Measurements from ENCODE around the gene KIAA1958. TPM values are rescaled to one million over a fixed set of nuclear protein-coding genes. Genes with fewer than 3 reads are reported as not detected.

The KIAA1958 gene, protein sequence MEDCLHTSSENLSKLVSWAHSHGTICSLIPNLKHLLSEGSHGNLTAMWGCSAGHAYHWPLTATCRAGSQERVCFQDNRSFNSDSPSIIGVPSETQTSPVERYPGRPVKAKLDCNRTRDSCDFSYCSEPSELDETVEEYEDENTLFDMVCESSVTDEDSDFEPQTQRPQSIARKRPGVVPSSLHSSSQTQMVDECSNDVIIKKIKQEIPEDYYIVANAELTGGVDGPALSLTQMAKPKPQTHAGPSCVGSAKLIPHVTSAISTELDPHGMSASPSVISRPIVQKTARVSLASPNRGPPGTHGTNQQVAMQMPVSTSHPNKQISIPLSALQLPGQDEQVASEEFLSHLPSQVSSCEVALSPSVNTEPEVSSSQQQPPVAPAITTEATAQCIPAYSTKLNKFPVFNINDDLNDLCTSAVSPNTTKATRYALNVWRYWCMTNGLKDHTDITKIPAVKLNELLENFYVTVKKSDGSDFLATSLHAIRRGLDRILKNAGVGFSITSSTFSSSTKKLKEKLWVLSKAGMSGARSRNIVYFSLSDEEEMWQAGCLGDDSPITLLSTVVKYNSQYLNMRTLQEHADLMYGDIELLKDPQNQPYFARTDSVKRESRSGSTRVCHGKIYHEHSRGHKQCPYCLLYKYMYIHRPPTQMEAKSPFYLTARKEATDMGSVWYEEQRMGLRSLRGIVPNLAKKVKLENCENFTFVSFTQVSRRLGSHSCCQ
- total RNA-seq: 10 to 100 TPM; 11.5 to 11.8 TPM
- 1 to 10 TPM; 2.6 to 4.3 (median 3.7) TPM for polyA plus RNA-seq
- 11.1 to 18.2 (median 14.4) reads per million in 6 experiments for total RNA-seq

DNA sequence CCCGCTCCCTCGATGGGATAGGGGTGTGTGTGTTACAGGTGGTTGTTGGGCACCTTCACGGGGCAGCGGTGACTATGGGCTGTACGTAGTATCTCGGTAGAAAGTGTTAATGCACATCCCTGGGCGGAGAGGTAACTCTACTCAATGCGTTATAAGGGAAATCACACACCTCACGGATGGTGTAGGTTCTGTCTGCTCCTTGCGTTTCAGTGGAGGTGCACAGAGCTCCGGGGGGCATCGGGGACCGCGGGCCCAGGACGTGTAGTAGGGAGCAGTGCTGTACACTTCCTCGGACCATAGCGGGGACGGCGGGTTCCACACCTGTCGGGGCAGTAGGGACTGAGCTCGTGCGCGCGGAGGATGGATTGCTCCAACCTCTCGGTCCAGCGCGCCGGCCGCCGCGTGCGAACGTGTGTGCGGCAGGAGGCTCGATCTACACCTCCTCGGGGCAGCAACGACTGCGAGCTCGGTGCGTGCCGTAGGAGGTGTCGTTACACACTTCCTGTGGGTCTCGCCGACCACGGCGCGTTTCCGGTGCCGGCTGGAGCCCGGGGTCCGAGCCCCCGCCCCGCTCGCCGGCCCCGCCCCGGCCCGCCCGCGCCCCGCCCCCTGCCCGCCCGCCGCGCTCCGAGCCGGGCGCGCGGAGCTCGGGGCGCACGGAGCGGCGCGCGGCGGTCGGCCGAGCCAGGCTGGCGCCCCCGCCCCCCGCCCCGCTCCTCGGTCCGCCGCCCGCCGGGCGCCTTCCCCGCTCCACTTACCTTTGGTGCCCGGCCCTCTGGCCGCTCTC, at the start of gene KIAA1958:
Gene KIAA1958 (plus strand): TSS at position 607 of the 787 bp plus-strand sequence. CDS start 87,254 bp downstream, outside the sequence.
- POLR2A ChIA-PET: interaction anchor here (0.6 to 3.4 kb wide), 13 partner anchors 10 to 924 kb away, joined by 3 to 19 read pairs (median 4); partner anchors contain the start of genes C9orf43, HSDL2, INIP and POLE3
- Mint-ChIP-seq H3K27me3 (no peaks in the 10 kb centered on the region), H3K9me3 (no peaks in the 10 kb centered on the region), H3K4me3 (peak within 1 kb of the TSS; percentile 92 to 100 (median 99)), H3K4me1 (peaks cover 10 to 45% (median 38%) of the 10 kb centered on the region in 4 donors), H3K36me3 (peaks cover 0 to 3% (median 0%) of the 10 kb centered on the region in 3 donors), H3K27ac (peak within 1 kb of the TSS; percentile 92 to 99 (median 98))
- peak; percentile 69 to 92 (median 76) for DNase-seq
- ATAC-seq: peak; percentile 80 to 83

DNA sequence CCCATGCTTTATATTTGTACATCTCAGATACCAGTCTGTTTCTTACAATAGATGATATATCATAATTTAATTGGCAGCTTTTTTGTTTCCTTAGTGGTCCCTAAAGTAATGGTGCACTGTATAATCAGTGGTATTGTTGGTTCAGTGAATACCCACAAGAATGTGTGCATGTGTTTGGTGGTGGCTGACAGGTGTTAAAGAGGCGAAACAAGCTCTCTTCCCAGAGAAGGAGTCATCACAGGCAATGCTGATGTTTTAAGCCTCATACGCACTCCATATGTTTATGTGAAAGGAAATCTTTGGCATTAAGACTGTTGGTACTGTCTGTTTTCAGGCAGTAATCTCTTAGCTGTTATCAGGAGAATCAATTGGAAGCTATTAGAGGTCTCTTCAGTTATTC, 49.2 kb upstream of the KIAA1958 start:
- no peak for DNase-seq
- H3K36me3 Mint-ChIP-seq: peaks cover 0 to 23% (median 1%) of the 10 kb centered on the region in 3 donors
- no peaks in the 10 kb centered on the region for H3K27me3 Mint-ChIP-seq
- no peak overlapping the region for H3K27ac Mint-ChIP-seq
- H3K4me1 Mint-ChIP-seq: no peaks in the 10 kb centered on the region
- POLR2A ChIA-PET: no interaction called here
- no peak for ATAC-seq
- H3K9me3 Mint-ChIP-seq: no peaks in the 10 kb centered on the region
- H3K4me3 Mint-ChIP-seq: no peak overlapping the region

DNA sequence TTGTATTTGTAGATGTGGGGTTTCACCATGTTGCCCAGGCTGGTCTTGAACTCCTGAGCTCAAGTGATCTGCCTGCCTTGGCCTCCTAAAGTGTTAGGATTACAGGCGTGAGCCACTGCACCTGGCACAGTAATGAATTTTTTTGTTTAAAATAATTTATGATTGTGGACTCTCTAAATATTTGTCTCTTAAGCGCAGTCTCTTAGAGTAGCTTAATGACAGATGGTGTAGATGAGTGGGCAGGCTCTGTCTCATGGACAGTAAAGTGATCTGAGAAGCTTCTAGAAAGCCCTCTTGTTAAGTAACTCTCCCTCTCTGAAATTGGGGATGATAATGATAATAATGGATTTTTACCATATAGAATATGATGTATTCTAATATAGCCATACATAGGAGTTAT, 47.5 kb upstream of the KIAA1958 start:
- ATAC-seq: no peak
- Mint-ChIP-seq H3K4me3 (no peak overlapping the region), H3K4me1 (peaks cover 0 to 2% (median 0%) of the 10 kb centered on the region in 4 donors), H3K9me3 (no peaks in the 10 kb centered on the region), H3K36me3 (peaks cover 0 to 22% (median 1%) of the 10 kb centered on the region in 3 donors), H3K27ac (no peak overlapping the region), H3K27me3 (no peaks in the 10 kb centered on the region)
- POLR2A ChIA-PET: no interaction called here
- no peak for DNase-seq

DNA sequence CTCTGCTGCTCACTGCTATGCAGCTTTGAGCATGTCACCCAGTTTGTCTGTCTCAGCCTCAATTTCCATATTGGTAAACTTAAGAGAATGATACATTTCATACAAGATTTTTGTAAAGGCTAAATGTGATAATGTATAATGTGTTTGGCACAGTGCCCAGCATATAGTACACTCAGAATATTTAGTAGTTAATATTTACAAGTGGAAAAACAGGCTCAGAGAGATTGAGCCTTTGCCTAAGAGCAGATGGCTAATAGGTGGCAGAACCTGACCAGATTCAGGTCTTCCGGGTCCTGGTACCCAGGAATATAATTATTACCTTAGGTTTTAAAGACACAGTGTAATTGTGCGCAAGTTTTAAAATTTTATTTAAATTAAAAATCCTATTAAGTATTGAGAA, 46.8 kb upstream of the KIAA1958 start:
- Mint-ChIP-seq H3K4me3 (no peak overlapping the region), H3K4me1 (peaks cover 0 to 2% (median 0%) of the 10 kb centered on the region in 4 donors), H3K36me3 (peaks cover 0 to 22% (median 1%) of the 10 kb centered on the region in 3 donors), H3K27ac (no peak overlapping the region), H3K9me3 (no peaks in the 10 kb centered on the region), H3K27me3 (no peaks in the 10 kb centered on the region)
- POLR2A ChIA-PET: no interaction called here
- ATAC-seq (no peak), DNase-seq (no peak)

DNA sequence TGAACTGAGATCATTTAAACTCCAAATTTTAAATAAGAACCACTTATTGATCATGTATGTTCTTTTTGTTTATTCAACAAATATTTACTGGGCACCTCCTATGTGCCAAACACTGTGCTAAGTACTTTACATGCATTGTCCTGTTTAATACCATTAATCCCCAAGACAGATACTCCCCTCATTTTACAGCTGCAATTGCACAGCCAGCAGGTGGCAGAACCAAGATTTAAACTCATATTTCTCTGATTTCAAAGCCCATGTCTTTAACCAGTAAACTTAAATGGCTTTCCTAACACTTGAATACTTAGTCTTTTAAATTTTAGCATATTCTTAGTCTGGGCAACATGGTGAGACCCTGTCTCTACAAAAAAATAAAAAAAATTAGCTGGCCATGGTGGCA, 43.4 kb upstream of the KIAA1958 start:
- Mint-ChIP-seq H3K4me3 (no peak overlapping the region), H3K9me3 (no peaks in the 10 kb centered on the region), H3K4me1 (peaks cover 0 to 29% (median 1%) of the 10 kb centered on the region in 4 donors), H3K27me3 (no peaks in the 10 kb centered on the region), H3K27ac (no peak overlapping the region), H3K36me3 (peaks cover 0 to 26% (median 5%) of the 10 kb centered on the region in 3 donors)
- POLR2A ChIA-PET: interaction anchor here (1.9 kb wide), 1 partner anchor 44 kb away, joined by 5 read pairs; the partner anchor contains the start of gene KIAA1958
- ATAC-seq (no peak), DNase-seq (peak in 7 of 10 donors; percentile 9 to 48 (median 27))

DNA sequence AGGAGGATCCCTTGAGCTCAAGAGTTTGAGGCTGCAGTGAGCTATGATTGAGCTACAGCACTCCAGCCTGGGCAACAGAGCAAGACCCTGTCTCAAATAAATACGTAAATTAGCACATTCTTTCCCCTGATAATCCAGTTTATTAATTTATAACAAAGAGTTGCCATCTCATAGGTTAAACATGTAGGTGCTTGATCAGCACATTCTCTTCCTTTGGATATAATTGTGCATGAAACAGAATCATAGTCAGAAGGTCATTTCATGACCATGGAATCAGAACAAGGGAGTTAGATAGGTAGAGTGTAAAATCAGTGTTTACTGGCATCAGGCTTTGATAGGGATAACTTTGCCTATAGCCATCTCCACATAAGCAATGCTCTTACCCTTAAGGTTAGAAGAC, 43.0 kb upstream of the KIAA1958 start:
- POLR2A ChIA-PET: interaction anchor here (1.9 kb wide), 1 partner anchor 43 kb away, joined by 5 read pairs; the partner anchor contains the start of gene KIAA1958
- ATAC-seq: no peak

DNA sequence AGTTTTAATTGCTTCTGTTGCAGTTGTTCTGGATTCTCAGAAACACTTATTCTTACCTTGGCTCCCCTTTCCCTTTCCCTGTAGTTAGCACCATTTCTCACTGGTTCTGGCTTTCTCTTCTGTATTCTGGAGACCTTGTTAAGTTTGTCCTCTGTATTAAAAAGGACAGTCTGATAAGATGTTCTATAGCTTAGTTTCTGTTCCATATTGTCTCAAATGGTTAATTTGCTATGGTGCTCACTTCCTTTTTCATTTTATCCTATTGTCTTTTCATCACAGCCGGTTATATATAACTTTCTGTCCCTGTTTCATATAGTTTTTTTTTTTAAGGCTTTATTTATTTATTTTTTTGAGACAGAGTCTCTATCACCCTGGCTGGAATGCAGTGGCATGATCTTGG, 41.4 kb upstream of the KIAA1958 start:
- no peak overlapping the region for H3K27ac Mint-ChIP-seq
- no peaks in the 10 kb centered on the region for H3K27me3 Mint-ChIP-seq
- no peaks in the 10 kb centered on the region for H3K9me3 Mint-ChIP-seq
- H3K4me1 Mint-ChIP-seq: peaks cover 0 to 29% (median 1%) of the 10 kb centered on the region in 4 donors
- no peak for DNase-seq
- peaks cover 0 to 22% (median 4%) of the 10 kb centered on the region in 3 donors for H3K36me3 Mint-ChIP-seq
- no peak overlapping the region for H3K4me3 Mint-ChIP-seq
- POLR2A ChIA-PET: interaction anchor here (0.6 kb wide), 1 partner anchor 41 kb away, joined by 3 read pairs; the partner anchor contains the start of gene KIAA1958
- ATAC-seq: no peak

More for the DNA sequence above, 43.0 kb upstream of the KIAA1958 start:
- H3K36me3 Mint-ChIP-seq: peaks cover 0 to 22% (median 5%) of the 10 kb centered on the region in 3 donors
- no peaks in the 10 kb centered on the region for H3K9me3 Mint-ChIP-seq
- DNase-seq: no peak
- no peak overlapping the region for H3K4me3 Mint-ChIP-seq
- peaks cover 0 to 29% (median 1%) of the 10 kb centered on the region in 4 donors for H3K4me1 Mint-ChIP-seq
- H3K27me3 Mint-ChIP-seq: no peaks in the 10 kb centered on the region
- no peak overlapping the region for H3K27ac Mint-ChIP-seq

DNA sequence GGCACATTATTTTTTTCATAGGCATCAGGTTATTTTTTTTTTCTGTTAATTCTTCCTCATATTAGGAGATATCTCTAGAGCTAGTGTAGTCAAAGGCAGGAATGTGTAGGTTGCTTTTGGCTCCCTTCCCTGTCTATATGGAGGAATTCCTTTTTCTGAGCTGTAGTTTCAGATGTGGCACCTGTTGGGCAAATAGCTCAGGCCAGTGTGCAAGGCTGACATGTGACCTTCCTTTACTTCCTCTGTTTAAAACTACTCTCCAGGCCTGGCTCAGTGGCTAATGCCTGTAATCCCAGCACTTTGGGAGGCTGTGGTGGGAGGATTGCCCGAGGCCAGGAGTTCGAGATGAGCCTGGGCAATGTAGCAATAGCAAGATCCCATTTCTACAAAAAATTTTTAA, 40.5 kb upstream of the KIAA1958 start:
- POLR2A ChIA-PET: no interaction called here
- H3K4me3 Mint-ChIP-seq: no peak overlapping the region

DNA sequence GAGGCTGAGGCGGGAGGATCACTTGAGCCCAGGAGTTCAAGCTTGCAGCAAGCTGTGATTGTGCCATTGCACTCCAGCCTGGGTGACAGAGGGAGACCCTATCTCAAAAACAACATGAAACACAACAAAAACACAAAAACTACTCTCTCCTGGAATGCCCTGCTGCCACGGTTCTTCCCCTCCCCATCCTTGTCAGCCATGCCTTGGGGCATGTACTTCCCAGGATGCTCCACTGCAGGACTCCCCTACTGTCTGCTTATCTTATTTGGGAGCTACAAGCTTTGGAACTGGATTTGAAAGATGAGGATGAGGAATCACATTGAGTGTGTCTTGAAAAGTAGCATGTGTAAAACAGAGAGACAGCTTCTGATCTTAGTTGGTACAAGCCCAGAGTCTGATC, 40.1 kb upstream of the KIAA1958 start:
- H3K36me3 Mint-ChIP-seq: peaks cover 0 to 19% (median 4%) of the 10 kb centered on the region in 3 donors

More for the DNA sequence above, 40.5 kb upstream of the KIAA1958 start:
- DNase-seq (no peak), ATAC-seq (no peak)
- peaks cover 0 to 33% (median 3%) of the 10 kb centered on the region in 4 donors for H3K4me1 Mint-ChIP-seq
- H3K9me3 Mint-ChIP-seq: no peaks in the 10 kb centered on the region
- no peaks in the 10 kb centered on the region for H3K27me3 Mint-ChIP-seq
- peaks cover 0 to 19% (median 4%) of the 10 kb centered on the region in 3 donors for H3K36me3 Mint-ChIP-seq
- H3K27ac Mint-ChIP-seq: peak overlapping the region in 2 of 10 donors; percentile 45 to 57

DNA sequence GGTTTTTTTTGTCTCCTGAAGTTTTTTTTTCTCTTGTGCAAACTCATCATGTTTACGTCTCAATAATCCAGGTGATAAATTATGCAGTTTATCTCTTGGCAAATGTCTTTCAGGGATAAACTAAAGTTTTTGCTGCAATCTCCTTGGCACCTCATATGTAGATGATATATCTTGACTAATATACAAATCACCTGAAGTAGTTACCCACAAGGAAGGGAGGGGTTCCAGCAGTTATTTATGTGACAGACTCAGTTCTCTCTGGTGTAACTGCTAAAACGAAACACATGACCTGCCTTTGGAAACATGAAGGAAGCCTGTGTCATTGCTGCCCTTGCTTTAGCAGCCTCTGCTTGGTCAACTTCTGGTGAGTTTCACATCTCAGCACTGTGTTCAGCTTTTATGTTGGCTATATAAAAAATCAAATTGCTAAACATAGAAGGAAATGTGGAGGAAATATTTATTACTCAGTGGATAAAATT, 39.3 kb upstream of the KIAA1958 start:
- H3K27ac Mint-ChIP-seq: no peak overlapping the region
- ATAC-seq (no peak), DNase-seq (no peak)
- H3K9me3 Mint-ChIP-seq: no peaks in the 10 kb centered on the region
- peaks cover 0 to 40% (median 4%) of the 10 kb centered on the region in 4 donors for H3K4me1 Mint-ChIP-seq
- no peak overlapping the region for H3K4me3 Mint-ChIP-seq
- peaks cover 0 to 14% (median 4%) of the 10 kb centered on the region in 3 donors for H3K36me3 Mint-ChIP-seq
- H3K27me3 Mint-ChIP-seq: no peaks in the 10 kb centered on the region
- POLR2A ChIA-PET: no interaction called here

More for the DNA sequence above, 40.1 kb upstream of the KIAA1958 start:
- no peaks in the 10 kb centered on the region for H3K9me3 Mint-ChIP-seq
- H3K27ac Mint-ChIP-seq: peak overlapping the region in 1 of 10 donors; percentile 36
- no peak overlapping the region for H3K4me3 Mint-ChIP-seq
- POLR2A ChIA-PET: no interaction called here
- peaks cover 0 to 37% (median 4%) of the 10 kb centered on the region in 4 donors for H3K4me1 Mint-ChIP-seq
- H3K27me3 Mint-ChIP-seq: no peaks in the 10 kb centered on the region
- DNase-seq (no peak), ATAC-seq (no peak)

DNA sequence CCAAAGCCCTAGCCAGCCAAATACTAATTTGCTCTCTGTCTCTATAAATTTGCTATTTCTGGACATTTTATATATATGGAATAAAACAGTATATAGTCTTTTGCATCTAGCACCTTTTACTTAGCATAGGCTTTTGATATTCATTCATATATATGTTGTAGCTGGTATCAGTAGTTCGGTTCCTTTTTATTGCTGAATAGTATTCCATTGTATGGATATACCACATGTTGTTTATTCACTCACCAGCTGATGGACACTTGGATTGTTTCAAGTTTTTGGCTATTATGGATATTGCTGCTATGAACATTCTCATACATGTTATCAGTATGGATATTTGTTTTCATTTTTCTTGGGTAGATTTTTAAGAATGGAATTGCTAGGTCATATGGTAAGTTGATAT, 23.8 kb upstream of the KIAA1958 start:
- Mint-ChIP-seq H3K4me1 (no peaks in the 10 kb centered on the region), H3K4me3 (no peak overlapping the region), H3K27me3 (no peaks in the 10 kb centered on the region), H3K36me3 (peaks cover 8 to 44% (median 34%) of the 10 kb centered on the region in 3 donors), H3K27ac (no peak overlapping the region), H3K9me3 (peaks cover 0 to 3% (median 0%) of the 10 kb centered on the region in 9 donors)
- POLR2A ChIA-PET: interaction anchor here (0.7 kb wide), 2 partner anchors 7 to 25 kb away, joined by 3 to 4 read pairs; no protein-coding TSS in a partner anchor
- ATAC-seq: no peak
- DNase-seq: no peak

DNA sequence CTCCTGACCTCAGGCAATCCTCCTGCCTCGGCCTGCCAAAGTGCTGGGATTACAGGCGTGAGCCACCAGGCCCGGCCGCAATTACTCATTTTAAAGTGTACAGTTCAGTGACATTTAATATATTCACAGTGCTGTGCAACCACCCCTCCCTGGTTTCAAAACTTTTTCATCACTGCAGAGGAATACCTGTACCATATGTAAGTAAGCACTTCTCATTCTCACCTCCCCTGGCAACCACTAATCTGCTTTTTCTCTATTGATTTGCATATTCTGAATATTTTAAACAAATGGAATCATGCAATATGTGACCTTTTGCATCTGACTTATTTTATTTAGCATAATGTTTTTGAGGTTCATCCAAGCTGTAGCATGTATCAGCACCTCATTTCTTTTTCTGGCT, 21.3 kb upstream of the KIAA1958 start:
- H3K4me1 Mint-ChIP-seq: no peaks in the 10 kb centered on the region
- POLR2A ChIA-PET: no interaction called here
- no peak overlapping the region for H3K4me3 Mint-ChIP-seq
- ATAC-seq: no peak
- H3K9me3 Mint-ChIP-seq: peaks cover 0 to 3% (median 0%) of the 10 kb centered on the region in 9 donors
- H3K27me3 Mint-ChIP-seq: no peaks in the 10 kb centered on the region
- H3K27ac Mint-ChIP-seq: no peak overlapping the region
- H3K36me3 Mint-ChIP-seq: peaks cover 5 to 43% (median 34%) of the 10 kb centered on the region in 3 donors
- DNase-seq: no peak
